Cardiac muscle cell (in vitro differentiated cells and primary cell): ENCODE data around the gene ATP2B1. TPM values are rescaled to one million over a fixed set of nuclear protein-coding genes. Genes with fewer than 3 reads are reported as not detected.
"Not testable (repeated sequence)": the region's sequence is repeated elsewhere in the genome, so short reads cannot be mapped to it uniquely, and the experiment has no call there.

Source experiments
- DNase-seq, 2 donors: peaks; one replicate each; pipeline versions ENCODE4 v3.0.0 to v3.0.0-alpha.2; 2010 to 2017; ENCODE audit warnings: low read depth in 1 of 2, low spot score in 1 of 2
- H3K27ac ChIP-seq: fragments of 200-600 bp; sonication (generic); 2 replicates; pipeline ENCODE4 v1.5.1; 2016
- H3K27me3 ChIP-seq: fragments of 200-600 bp; sonication (generic); 2 replicates; pipeline ENCODE4 v1.6.0; 2016; ENCODE audit warnings: control low read depth
- H3K36me3 ChIP-seq: fragments of 200-600 bp; sonication (generic); 2 replicates; pipeline ENCODE4 v1.5.1; 2016; ENCODE audit warnings: control low read depth
- H3K4me1 ChIP-seq: fragments of 200-600 bp; sonication (generic); 2 replicates; pipeline ENCODE4 v1.8.1; 2017; ENCODE audit warnings: low read depth, mild to moderate bottlenecking, mixed run types
- H3K4me3 ChIP-seq: fragments of 200-600 bp; sonication (generic); 2 replicates; pipeline ENCODE4 v1.5.1; 2016; ENCODE audit warnings: mild to moderate bottlenecking
- H3K9me3 ChIP-seq: fragments of 200-600 bp; sonication (generic); 2 replicates; pipeline ENCODE4 v1.5.1; 2017; ENCODE audit warnings: low read depth, mild to moderate bottlenecking, control low read depth
- polyA plus RNA-seq: library from polyadenylated mRNA; unstranded; fragments of >200 nt; fragmentation: Nextera tagmentation; extraction: Ambion mirVana; gene quantifications from 2 replicates; pipeline ENCODE4 v1.2.1, GENCODE V29; 2016
- total RNA-seq: library from RNA; depleted of rRNA; stranded (reverse); fragments of >200 nt; gene quantifications from 2 replicates; pipeline ENCODE4 v1.2.3, GENCODE V29; 2016
- TF ChIP-seq, protein P1 (sequence below): IDR thresholded peaks from 2 replicates; pipeline ENCODE4 v1.5.1; 2012; ENCODE audit warnings: low read depth, mild to moderate bottlenecking, low read length

The ATP2B1 gene
- total and polyA plus RNA-seq, 2 experiments from 2014 or later: 29.0 to 41.5 TPM

DNA sequence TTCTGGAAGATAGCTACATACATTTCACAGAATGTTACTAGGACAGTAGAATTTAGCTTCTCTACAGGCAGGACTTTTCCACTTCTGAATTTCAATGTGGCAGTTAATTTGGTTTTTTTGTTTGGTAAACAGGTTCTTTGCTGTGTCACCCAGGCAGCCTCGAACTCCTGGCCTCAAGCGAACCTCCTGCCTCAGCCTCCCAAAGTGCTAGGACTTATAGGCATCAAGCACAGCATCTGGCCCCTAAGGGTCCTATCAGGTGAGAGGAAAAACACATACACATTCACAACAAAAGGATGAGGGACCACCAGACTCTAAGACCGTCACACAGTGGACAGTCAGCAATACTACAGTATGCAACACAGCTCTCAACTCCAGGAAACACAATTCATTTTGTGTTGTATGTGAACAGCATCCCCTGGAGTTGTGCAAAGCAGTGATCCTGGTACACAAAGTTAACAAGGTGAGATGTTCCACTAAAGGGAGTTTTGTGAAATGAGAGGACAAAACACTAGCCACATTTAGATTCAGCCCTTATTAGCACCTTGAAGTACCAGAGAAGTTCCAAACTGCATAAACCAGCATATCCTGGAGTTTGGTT, 6.9 kb downstream of the ATP2B1 start:
- Histone ChIP-seq H3K4me3 (no peak overlapping the region), H3K36me3 (no peaks in the 10 kb centered on the region), H3K27me3 (no peaks in the 10 kb centered on the region), H3K4me1 (no peaks in the 10 kb centered on the region), H3K27ac (no peak overlapping the region), H3K9me3 (no peaks in the 10 kb centered on the region)
- TF ChIP-seq, protein P1, sequence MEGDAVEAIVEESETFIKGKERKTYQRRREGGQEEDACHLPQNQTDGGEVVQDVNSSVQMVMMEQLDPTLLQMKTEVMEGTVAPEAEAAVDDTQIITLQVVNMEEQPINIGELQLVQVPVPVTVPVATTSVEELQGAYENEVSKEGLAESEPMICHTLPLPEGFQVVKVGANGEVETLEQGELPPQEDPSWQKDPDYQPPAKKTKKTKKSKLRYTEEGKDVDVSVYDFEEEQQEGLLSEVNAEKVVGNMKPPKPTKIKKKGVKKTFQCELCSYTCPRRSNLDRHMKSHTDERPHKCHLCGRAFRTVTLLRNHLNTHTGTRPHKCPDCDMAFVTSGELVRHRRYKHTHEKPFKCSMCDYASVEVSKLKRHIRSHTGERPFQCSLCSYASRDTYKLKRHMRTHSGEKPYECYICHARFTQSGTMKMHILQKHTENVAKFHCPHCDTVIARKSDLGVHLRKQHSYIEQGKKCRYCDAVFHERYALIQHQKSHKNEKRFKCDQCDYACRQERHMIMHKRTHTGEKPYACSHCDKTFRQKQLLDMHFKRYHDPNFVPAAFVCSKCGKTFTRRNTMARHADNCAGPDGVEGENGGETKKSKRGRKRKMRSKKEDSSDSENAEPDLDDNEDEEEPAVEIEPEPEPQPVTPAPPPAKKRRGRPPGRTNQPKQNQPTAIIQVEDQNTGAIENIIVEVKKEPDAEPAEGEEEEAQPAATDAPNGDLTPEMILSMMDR: peak; percentile 8
- no peak for DNase-seq

DNA sequence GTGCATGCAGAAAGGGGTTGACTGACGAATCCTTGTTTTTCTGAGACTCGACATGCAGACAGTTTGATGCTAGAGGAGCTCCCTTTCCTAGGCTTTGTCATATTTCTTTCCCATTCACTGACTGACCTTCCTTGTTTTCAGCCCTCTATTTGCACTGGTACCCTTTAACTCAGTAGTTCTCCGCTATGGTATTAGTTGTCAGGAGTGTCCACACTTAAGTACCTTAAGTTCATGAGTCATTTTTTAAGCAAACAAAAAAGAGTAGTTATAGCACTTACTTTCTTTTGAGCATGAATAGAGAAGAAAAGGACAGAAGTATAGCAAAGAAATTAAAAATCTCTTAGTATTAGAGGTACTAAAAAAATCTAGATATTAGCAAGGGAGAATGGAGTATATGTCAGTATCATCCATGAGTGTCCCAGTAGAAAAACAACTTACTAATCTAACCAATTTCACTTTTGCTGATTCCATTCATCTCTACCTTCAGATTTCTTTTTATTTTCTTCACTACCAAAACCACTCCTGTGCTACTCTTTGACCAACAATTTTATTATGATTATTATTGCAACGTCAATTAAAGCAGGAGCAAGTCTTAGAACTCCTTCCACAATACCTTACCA, 8.3 kb downstream of the ATP2B1 start:
- H3K4me1 ChIP-seq: peaks cover 3% of the 10 kb centered on the region
- no peak overlapping the region for H3K4me3 ChIP-seq
- TF ChIP-seq, protein P1: no peak

DNA sequence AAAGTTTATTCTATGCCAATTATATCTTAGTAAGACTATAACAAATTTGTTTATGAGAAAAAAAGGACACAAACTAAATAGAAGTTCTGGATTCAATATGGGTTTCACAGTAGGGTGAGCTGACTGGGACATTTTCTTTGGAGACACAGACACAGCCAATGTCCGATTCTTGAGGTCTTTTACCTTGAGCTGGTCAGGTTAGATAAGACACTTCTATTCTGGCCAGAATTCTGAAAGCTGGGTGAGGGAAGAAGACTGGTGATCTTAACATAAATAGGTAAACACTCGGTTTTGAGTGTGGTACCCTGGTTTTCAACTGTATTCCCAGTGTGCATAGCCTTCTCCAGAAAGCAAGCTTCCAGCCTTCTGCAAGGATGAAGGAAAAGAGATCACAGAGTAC, 10.0 kb downstream of the ATP2B1 start:
- no peak for DNase-seq
- no peak overlapping the region for H3K27ac ChIP-seq
- peaks cover 6% of the 10 kb centered on the region for H3K4me1 ChIP-seq
- H3K36me3 ChIP-seq: no peaks in the 10 kb centered on the region
- no peak overlapping the region for H3K4me3 ChIP-seq
- TF ChIP-seq, protein P1: no peak
- no peaks in the 10 kb centered on the region for H3K9me3 ChIP-seq
- no peaks in the 10 kb centered on the region for H3K27me3 ChIP-seq

More for the DNA sequence above, 8.3 kb downstream of the ATP2B1 start:
- DNase-seq: no peak
- Histone ChIP-seq H3K36me3 (no peaks in the 10 kb centered on the region), H3K9me3 (no peaks in the 10 kb centered on the region), H3K27ac (no peak overlapping the region), H3K27me3 (no peaks in the 10 kb centered on the region)

DNA sequence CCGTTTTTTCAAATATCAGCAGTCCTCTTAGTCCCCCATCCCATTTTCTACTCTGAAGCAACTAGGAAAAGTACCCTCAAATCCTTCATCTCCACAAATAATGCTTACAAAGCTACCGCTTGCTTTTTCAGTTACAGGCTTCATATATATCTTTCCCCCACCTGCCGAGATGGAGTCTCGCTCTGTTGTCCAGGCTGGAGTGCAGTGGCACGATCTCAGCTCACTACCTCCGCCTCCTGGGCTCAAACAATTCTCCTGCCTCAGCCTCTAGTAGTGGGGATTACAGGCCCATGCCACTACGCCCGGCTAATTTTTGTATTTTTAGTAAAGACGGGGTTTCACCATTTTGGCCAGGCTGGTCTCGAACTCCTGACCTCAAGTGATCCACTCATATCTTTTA, 10.9 kb downstream of the ATP2B1 start:
- H3K27me3 ChIP-seq, H3K36me3 ChIP-seq, H3K4me1 ChIP-seq, H3K27ac ChIP-seq, DNase-seq, H3K4me3 ChIP-seq, H3K9me3 ChIP-seq: not testable (repeated sequence)

DNA sequence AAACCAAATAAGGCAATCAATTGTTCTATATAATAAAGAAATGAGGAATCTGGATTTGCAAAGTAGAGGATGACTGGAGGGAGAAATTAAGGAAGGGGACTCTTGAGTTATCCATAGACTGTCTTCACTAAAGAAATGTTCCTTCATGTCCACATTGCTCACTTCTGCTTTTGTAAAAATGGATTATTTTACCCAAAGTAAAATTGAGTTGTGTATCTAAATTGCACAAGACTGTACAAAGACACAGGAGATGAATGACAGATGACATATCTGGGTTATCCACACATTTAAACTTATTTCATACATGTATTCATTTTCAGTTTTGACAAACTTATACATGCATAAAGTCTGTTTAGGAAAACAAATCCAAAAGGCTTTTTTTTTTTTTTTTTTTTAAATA, 11.3 kb downstream of the ATP2B1 start:
- H3K36me3 ChIP-seq: no peaks in the 10 kb centered on the region
- DNase-seq: no peak
- H3K27ac ChIP-seq: no peak overlapping the region
- peaks cover 9% of the 10 kb centered on the region for H3K4me1 ChIP-seq
- no peak overlapping the region for H3K4me3 ChIP-seq
- no peaks in the 10 kb centered on the region for H3K27me3 ChIP-seq
- TF ChIP-seq, protein P1: no peak
- H3K9me3 ChIP-seq: no peaks in the 10 kb centered on the region

DNA sequence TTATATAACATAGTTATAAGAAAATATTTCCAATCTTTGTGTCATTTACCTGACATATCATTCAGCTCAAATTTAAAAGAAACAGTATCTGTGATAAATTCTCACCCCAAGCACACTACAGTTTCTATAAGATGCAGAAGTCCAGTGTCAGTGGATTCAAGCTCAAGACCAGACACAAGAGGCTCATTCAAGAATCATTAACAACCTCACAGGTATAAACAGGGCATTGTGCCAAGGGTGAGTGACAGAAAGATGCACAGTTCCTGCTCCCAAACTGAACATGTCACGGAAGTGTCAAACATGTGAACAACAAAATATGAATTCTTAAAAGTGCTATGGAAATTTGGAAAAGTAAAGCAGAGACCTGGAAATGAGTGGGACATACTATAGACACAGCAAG, 12.8 kb downstream of the ATP2B1 start:
- H3K36me3 ChIP-seq: no peaks in the 10 kb centered on the region
- peaks cover 12% of the 10 kb centered on the region for H3K4me1 ChIP-seq
- H3K27me3 ChIP-seq: no peaks in the 10 kb centered on the region
- H3K4me3 ChIP-seq: no peak overlapping the region
- TF ChIP-seq, protein P1: no peak
- H3K9me3 ChIP-seq: no peaks in the 10 kb centered on the region
- DNase-seq: no peak
- no peak overlapping the region for H3K27ac ChIP-seq
